BE2C (cell line): ENCODE data around the gene BLVRA.

Experiments
- DNase-seq: peaks from one replicate; pipeline ENCODE4 v3.0.0-alpha.2; 2020
- H3K27me3 ChIP-seq: fragments of 250-450 bp; sonication (Bioruptor Pico); 2 replicates; pipeline ENCODE4 v1.5.1; 2020; ENCODE audit warnings: mild to moderate bottlenecking
- H3K36me3 ChIP-seq: fragments of 250-450 bp; sonication (Bioruptor Pico); 2 replicates; pipeline ENCODE4 v1.5.1; 2020; ENCODE audit warnings: mild to moderate bottlenecking
- H3K4me1 ChIP-seq: fragments of 250-450 bp; sonication (Bioruptor Pico); 2 replicates; pipeline ENCODE4 v1.5.1; 2020
- H3K4me3 ChIP-seq: 2 replicates; pipeline ENCODE4 v1.5.1; 2011; ENCODE audit warnings: low read depth, low read length
- H3K9me3 ChIP-seq: fragments of 250-450 bp; sonication (Bioruptor Pico); 2 replicates; pipeline ENCODE4 v1.5.1; 2020
- TF ChIP-seq, protein P1 (sequence below): IDR thresholded peaks from 2 replicates; pipeline ENCODE4 v1.5.1; 2012; ENCODE audit warnings: mild to moderate bottlenecking, low read depth, low read length

The BLVRA gene

DNA sequence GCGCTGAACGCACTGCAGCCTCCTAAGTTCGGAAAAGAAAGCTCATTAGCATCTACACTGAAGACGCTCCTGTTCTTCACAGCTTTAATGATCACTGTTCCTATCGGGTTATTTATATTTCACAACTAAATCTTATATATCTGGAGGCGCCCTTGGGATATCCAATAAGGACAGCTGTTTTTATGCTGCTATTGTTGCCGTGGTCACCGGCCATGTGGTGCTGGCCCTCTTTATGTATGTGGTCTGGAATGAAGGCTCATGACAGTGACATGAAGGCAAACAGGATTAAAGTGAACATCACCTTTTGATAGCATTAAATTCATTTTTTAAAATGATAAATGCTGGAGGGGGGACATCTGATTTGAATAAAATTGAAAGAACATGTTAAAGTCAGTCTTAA is 8.8 kb downstream of the BLVRA start:
- H3K27me3 ChIP-seq, result no peaks in the 10 kb centered on the region
- TF ChIP-seq, protein P1, sequence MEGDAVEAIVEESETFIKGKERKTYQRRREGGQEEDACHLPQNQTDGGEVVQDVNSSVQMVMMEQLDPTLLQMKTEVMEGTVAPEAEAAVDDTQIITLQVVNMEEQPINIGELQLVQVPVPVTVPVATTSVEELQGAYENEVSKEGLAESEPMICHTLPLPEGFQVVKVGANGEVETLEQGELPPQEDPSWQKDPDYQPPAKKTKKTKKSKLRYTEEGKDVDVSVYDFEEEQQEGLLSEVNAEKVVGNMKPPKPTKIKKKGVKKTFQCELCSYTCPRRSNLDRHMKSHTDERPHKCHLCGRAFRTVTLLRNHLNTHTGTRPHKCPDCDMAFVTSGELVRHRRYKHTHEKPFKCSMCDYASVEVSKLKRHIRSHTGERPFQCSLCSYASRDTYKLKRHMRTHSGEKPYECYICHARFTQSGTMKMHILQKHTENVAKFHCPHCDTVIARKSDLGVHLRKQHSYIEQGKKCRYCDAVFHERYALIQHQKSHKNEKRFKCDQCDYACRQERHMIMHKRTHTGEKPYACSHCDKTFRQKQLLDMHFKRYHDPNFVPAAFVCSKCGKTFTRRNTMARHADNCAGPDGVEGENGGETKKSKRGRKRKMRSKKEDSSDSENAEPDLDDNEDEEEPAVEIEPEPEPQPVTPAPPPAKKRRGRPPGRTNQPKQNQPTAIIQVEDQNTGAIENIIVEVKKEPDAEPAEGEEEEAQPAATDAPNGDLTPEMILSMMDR, result no peak
- peaks cover 10% of the 10 kb centered on the region; the same call in 1 of the 2 replicates for H3K4me1 ChIP-seq

DNA sequence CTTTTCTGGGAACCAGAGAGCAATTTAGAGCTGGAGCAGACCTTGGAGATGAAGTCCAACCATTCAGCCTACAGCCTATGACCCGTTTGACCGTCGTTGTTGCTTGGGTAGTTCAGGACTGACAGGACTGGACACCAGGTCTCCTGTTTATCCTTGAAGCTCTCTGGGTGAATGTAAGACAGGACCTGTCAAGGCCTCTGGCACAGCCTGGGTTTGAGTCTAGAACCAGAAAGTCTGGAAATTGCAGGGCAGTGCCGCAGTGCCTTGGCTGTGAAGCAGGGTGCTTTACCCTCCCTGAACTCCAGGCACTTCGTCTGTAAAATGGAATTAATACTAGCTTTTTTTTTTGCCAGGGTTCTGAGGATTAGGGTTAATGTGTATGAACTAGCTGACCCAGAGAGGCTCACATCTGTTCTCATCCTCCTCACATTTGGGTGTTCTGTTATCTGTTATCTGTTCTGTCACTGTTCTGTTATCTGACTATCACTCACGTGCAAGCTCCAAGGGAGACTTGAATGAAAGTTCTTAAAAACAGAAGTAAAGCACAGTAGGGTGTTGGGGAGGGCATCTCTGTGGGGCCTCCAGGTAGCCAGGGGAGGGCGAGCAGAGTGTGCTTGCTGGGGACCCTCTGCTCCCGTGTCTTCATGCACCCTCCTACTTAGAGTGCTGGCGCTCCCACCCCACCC is 9.9 kb downstream of the BLVRA start:
- DNase-seq, result no peak
- H3K4me3 ChIP-seq, result no peak overlapping the region
- TF ChIP-seq, protein P1, result no peak

More for the DNA sequence above, 8.8 kb downstream of the BLVRA start:
- Histone ChIP-seq H3K36me3 (peaks cover 3% of the 10 kb centered on the region; the same call in 1 of the 2 replicates), H3K4me3 (no peak overlapping the region), H3K9me3 (no peaks in the 10 kb centered on the region)
- peak; percentile 33 for DNase-seq

DNA sequence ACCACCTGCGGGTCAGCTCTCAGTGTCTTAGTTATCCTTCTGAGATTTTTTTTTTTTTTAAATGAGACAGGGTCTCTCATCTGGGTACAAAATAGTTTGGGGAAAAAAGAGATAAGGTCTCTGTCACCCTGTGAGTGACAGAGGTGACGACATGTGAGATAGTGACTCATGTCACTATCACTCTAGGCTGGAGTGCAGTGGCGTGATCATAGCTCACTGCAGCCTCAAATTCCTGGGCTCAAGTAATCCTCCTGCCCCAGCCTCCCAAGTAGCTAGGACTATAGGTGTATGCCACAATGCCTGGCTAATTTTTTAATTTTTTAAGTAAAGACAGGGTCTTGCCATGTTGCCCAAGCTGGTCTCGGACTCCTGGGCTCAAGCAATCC is 10.4 kb downstream of the BLVRA start:
- H3K4me3 ChIP-seq, result no peak overlapping the region
- no peaks in the 10 kb centered on the region for H3K9me3 ChIP-seq
- TF ChIP-seq, protein P1, result no peak
- H3K27me3 ChIP-seq, result no peaks in the 10 kb centered on the region
- DNase-seq, result no peak
- peaks cover 10% of the 10 kb centered on the region; the same call in 1 of the 2 replicates for H3K4me1 ChIP-seq
- peaks cover 8% of the 10 kb centered on the region for H3K36me3 ChIP-seq

More for the DNA sequence above, 9.9 kb downstream of the BLVRA start:
- peaks cover 10% of the 10 kb centered on the region; the same call in 1 of the 2 replicates for H3K4me1 ChIP-seq
- H3K36me3 ChIP-seq, result peaks cover 8% of the 10 kb centered on the region
- H3K9me3 ChIP-seq, result no peaks in the 10 kb centered on the region
- no peaks in the 10 kb centered on the region for H3K27me3 ChIP-seq

DNA sequence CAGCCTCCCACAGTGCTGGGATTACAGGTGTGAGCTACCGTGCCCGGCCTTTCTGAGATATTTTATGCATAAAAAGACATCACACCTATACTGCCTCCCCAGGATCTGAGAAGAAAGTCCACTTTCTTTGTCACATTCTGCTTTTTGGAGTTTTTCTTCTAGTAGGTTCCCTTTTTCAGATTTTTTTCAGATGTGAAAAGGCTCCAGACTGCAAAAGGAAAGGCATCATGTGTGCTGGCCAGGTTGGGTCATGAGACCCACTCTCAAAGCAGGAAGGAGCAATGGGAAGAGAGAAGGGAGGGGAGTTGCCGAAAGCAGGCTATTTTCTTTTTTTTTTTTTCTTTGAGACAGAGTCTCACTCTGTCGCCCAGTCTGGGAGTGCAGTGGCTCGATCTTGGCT is 10.8 kb downstream of the BLVRA start:
- TF ChIP-seq, protein P1, result no peak
- Histone ChIP-seq H3K4me1 (peaks cover 7% of the 10 kb centered on the region; the same call in 1 of the 2 replicates), H3K27me3 (no peaks in the 10 kb centered on the region), H3K36me3 (peaks cover 8% of the 10 kb centered on the region), H3K9me3 (no peaks in the 10 kb centered on the region), H3K4me3 (no peak overlapping the region)
- DNase-seq, result no peak

DNA sequence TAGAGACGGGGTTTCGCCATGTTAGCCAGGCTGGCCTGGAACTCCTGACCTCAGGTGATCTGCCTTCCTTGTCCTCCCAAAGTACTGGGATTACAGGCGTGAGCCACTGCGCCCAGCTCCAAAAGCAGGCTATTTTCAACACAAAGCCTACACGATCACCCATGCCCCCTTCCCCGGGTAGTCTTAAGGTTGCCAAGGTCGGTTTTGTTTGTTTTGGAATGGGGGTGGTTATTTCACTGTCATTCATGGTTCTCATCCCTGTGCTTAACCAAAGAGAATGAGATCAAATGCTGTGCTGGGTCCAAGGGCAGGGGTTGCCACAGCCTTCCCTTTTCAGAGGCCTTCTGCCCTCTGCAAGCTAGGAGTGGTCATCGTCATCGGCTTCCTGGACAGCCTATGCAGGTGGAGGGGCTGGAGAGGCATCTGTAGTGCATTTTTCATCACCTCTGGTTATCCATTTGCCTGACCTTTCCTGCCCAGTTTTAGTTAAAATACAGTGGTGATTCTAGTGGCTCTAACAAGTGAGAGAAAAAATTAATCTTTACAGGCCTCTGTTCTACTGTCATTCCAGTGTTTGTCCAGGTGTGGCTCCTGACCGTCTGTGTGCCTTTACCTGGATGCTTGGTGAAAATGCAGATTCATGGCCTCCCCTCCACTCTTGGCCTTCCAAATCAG is 11.4 kb downstream of the BLVRA start:
- Histone ChIP-seq H3K9me3 (no peaks in the 10 kb centered on the region), H3K36me3 (peaks cover 8% of the 10 kb centered on the region), H3K27me3 (no peaks in the 10 kb centered on the region), H3K4me3 (no peak overlapping the region), H3K4me1 (peaks cover 6% of the 10 kb centered on the region; the same call in 1 of the 2 replicates)
- TF ChIP-seq, protein P1, result no peak
- no peak for DNase-seq

DNA sequence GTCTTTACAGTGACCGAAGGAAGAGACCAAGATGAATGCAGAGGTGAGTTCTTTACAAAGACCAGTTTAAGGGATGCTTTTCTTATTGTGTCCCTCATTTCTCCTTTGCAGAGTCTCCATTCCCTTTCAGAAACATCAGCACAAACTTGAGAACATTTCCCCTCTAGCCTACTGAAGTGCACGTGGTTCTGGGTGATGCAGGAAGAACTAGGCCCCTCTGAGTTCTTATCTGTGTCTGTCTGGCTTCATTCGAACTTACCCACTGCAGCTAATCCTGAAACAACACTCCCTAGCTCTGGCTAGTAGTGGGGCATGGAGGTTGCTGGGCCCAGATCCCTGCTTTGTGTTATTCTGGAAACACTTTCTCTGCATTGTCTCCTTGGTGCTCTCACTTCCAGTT is 12.6 kb downstream of the BLVRA start:
- H3K9me3 ChIP-seq, result no peaks in the 10 kb centered on the region
- peaks cover 8% of the 10 kb centered on the region for H3K36me3 ChIP-seq
- H3K27me3 ChIP-seq, result no peaks in the 10 kb centered on the region
- H3K4me3 ChIP-seq, result no peak overlapping the region
- TF ChIP-seq, protein P1, result no peak
- DNase-seq, result no peak
- peaks cover 6% of the 10 kb centered on the region; the same call in 1 of the 2 replicates for H3K4me1 ChIP-seq
